Measurements from ENCODE around the gene CPTP. TPM values are rescaled to one million over a fixed set of nuclear protein-coding genes. Genes with fewer than 3 reads are reported as not detected.

Gene CPTP
- total and polyA plus RNA-seq, 2 of the 13 experiments (the other 11 are each of a cell fraction or from before 2014, with no cell fraction given) = 5.5 to 9.3 TPM

DNA sequence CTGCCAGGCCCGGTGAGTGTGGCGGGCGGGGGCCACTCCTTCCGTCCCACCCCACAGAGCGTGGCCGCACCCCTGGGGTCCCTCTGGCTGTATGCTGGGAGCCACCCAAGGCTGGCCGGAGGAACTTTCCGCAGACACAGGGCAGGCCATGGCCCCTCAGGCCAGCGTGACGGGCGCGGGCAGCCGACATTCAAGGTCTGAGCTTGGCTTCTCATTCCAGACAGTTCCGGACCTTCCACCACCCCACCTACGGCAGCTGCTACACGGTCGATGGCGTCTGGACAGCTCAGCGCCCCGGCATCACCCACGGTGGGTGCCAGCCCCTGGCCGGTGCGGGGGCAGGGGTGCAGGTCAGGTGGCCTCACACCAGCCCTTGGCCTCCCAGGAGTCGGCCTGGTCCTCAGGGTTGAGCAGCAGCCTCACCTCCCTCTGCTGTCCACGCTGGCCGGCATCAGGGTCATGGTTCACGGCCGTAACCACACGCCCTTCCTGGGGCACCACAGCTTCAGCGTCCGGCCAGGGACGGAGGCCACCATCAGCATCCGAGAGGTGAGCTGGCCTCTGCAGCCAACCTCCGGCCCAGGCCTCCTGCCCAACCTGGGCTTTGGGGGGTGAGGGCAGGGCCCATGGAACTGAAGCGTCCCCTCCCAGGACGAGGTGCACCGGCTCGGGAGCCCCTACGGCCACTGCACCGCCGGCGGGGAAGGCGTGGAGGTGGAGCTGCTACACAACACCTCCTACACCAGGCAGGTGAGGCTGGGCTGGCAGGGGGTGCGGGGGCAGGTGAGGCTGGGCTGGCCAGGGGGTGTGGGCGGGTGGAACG is 37.1 kb upstream of the CPTP start (continued):
- TF ChIP-seq ZNF3 (CRISPR knock-in tag; IDR thresholded peaks at IDR 0.05) = no peak
- TF ChIP-seq, protein P1, sequence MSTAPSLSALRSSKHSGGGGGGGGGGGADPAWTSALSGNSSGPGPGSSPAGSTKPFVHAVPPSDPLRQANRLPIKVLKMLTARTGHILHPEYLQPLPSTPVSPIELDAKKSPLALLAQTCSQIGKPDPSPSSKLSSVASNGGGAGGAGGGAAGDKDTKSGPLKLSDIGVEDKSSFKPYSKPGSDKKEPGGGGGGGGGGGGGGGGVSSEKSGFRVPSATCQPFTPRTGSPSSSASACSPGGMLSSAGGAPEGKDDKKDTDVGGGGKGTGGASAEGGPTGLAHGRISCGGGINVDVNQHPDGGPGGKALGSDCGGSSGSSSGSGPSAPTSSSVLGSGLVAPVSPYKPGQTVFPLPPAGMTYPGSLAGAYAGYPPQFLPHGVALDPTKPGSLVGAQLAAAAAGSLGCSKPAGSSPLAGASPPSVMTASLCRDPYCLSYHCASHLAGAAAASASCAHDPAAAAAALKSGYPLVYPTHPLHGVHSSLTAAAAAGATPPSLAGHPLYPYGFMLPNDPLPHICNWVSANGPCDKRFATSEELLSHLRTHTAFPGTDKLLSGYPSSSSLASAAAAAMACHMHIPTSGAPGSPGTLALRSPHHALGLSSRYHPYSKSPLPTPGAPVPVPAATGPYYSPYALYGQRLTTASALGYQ (CRISPR knock-in tag; IDR thresholded peaks at IDR 0.05) = no peak
- TF ChIP-seq, protein P2, sequence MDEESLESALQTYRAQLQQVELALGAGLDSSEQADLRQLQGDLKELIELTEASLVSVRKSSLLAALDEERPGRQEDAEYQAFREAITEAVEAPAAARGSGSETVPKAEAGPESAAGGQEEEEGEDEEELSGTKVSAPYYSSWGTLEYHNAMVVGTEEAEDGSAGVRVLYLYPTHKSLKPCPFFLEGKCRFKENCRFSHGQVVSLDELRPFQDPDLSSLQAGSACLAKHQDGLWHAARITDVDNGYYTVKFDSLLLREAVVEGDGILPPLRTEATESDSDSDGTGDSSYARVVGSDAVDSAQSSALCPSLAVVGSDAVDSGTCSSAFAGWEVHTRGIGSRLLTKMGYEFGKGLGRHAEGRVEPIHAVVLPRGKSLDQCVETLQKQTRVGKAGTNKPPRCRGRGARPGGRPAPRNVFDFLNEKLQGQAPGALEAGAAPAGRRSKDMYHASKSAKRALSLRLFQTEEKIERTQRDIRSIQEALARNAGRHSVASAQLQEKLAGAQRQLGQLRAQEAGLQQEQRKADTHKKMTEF (CRISPR knock-in tag; IDR thresholded peaks at IDR 0.05) = peak; percentile 64; the same call in 1 of the 2 replicates
- TF ChIP-seq ETS1 (CRISPR knock-in tag; IDR thresholded peaks at IDR 0.05) = no peak
- TF ChIP-seq ZNF607 (CRISPR knock-in tag; IDR thresholded peaks at IDR 0.05; ENCODE audit: borderline replicate concordance) = peak; percentile 51; the same call in 1 of the 2 replicates
- TF ChIP-seq HNF4G (IDR thresholded peaks at IDR 0.05; ENCODE audit: borderline replicate concordance, low read depth, low read length) = peak; percentile 11; the same call in 1 of the 2 replicates
- TF ChIP-seq HNF4G (CRISPR knock-in tag; IDR thresholded peaks at IDR 0.05; ENCODE audit: borderline replicate concordance, low read depth) = no peak; the same call in 1 of the 2 replicates
- TF ChIP-seq ZNF572 (CRISPR knock-in tag; IDR thresholded peaks at IDR 0.05) = peak; percentile 45; the same call in 1 of the 2 replicates
- 0 out of 2 replicates have a peak, but pooled peaks have one; percentile 50 for TF ChIP-seq ZNF564 (CRISPR knock-in tag; IDR thresholded peaks at IDR 0.05)
- TF ChIP-seq ZNF580 (CRISPR knock-in tag; IDR thresholded peaks at IDR 0.05; ENCODE audit: borderline replicate concordance, low read depth) = peak; percentile 33; the same call in 1 of the 2 replicates
- no peak for TF ChIP-seq ZNF205 (CRISPR knock-in tag; IDR thresholded peaks at IDR 0.05)
- no peak for TF ChIP-seq JDP2 (CRISPR knock-in tag; IDR thresholded peaks at IDR 0.05; ENCODE audit: borderline replicate concordance)
- TF ChIP-seq FOXJ3 (CRISPR knock-in tag; IDR thresholded peaks at IDR 0.05; ENCODE audit: borderline replicate concordance) = 0 out of 2 replicates have a peak, but pooled peaks have one; percentile 23
- TF ChIP-seq DR1 (CRISPR knock-in tag; IDR thresholded peaks at IDR 0.05) = no peak
- 0 out of 2 replicates have a peak, but pooled peaks have one; percentile 38 for TF ChIP-seq ZNF543 (CRISPR knock-in tag; IDR thresholded peaks at IDR 0.05)
- peak; percentile 81 for TF ChIP-seq ZNF768 (CRISPR knock-in tag; IDR thresholded peaks at IDR 0.05)
- peak; percentile 71; the same call in 1 of the 2 replicates for TF ChIP-seq ZNF556 (CRISPR knock-in tag; IDR thresholded peaks at IDR 0.05; ENCODE audit: borderline replicate concordance)
- peak; percentile 54 for TF ChIP-seq SPEN (CRISPR knock-in tag; IDR thresholded peaks at IDR 0.05; ENCODE audit: low read depth)
- no peak for TF ChIP-seq SOX13 (IDR thresholded peaks at IDR 0.05)
- 0 out of 4 replicates have a peak, but pooled peaks of 1 of the 2 experiments have one; percentile 13 for TF ChIP-seq SOX13 (CRISPR knock-in tag; conservative IDR thresholded peaks at IDR 0.05 in 1 of 2, IDR thresholded peaks at IDR 0.05 in 1 of 2)
- TF ChIP-seq ZNF343 (CRISPR knock-in tag; IDR thresholded peaks at IDR 0.05) = 0 out of 2 replicates have a peak, but pooled peaks have one; percentile 74
- 0 out of 2 replicates have a peak, but pooled peaks have one; percentile 29 for TF ChIP-seq KDM6A (CRISPR knock-in tag; IDR thresholded peaks at IDR 0.05; ENCODE audit: low read depth)
- TF ChIP-seq ZNF160 (CRISPR knock-in tag; IDR thresholded peaks at IDR 0.05) = 0 out of 2 replicates have a peak, but pooled peaks have one; percentile 41
- no peak for TF ChIP-seq HOXA7 (CRISPR knock-in tag; IDR thresholded peaks at IDR 0.05)
- TF ChIP-seq KAT7 (CRISPR knock-in tag; IDR thresholded peaks at IDR 0.05; ENCODE audit: borderline replicate concordance) = 0 out of 2 replicates have a peak, but pooled peaks have one; percentile 35
- TF ChIP-seq PHF20 (CRISPR knock-in tag; IDR thresholded peaks at IDR 0.05) = peak; percentile 18; the same call in 1 of the 2 replicates
